A549 treated with dexamethasone at 1 μM for 4 hours (cell line): ENCODE measurements around the gene APH1B. TPM values are rescaled to one million over a fixed set of nuclear protein-coding genes. Genes with fewer than 3 reads are reported as not detected.

Source experiments
- total RNA-seq: library from RNA; stranded (reverse); fragments of 200-300 nt; extraction: Qiagen RNA extraction; gene quantifications from 5 replicates; pipeline ENCODE4 v1.2.3, GENCODE V29; 2022

APH1B gene
- 20.0 to 24.8 TPM (median 21.4 TPM) in 5 replicates for total RNA-seq

DNA sequence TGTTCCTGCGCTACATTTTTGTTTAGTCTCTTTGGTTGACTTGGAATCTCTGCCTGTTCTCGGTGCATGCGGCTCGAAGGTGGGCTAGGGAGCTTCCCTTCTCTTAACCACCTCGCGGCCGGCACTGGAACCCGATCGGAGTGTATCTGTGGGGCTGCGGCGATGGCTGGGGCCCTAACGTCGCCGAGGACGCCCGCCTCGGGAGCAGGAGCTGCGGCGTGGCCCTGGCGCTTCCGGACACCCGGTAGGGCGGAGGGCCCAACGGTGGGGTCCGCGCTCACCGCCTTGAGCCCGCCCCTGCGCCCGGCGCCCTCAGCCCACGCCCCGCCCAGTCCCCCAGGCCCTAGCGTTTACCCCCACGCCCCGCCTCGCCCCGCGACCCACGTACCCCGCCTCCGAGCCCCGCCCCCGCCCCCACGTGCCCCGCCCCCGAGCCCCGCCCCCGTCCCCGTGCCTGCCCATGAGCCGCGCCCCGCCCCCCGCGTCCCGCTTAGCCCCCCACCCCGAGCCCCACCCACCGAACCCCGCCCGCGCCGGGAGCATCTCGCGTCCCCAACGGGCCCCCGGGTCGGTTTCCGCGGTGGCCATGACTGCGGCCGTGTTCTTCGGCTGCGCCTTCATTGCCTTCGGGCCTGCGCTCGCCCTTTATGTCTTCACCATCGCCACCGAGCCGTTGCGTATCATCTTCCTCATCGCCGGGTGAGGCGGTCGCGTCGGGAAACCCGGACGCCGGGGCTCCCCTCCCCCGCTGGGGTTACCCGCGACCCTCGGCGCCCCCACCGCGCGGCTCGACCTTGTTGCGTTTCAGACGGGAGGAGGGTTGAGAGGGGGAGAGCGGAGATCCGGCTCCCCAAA is at the start of gene APH1B:
Gene APH1B, plus strand, starts transcription at position 568 of the 855 bp plus-strand sequence. Its CDS starts 19 bp downstream, at position 587.

Other genes starting within 250 kb of the APH1B start
- 399 to 506 TPM (median 471 TPM) in 5 replicates for gene TPM1, start 234.9 kb upstream of the APH1B start, total RNA-seq
- 28.2 to 31.5 TPM (median 30.5 TPM) in 5 replicates for gene LACTB, start 155.7 kb upstream of the APH1B start, total RNA-seq
- gene RPS27L, start 120.1 kb upstream of the APH1B start, total RNA-seq: 317 to 454 TPM (median 344 TPM) in 5 replicates
- 11.3 to 18.4 TPM (median 17.1 TPM) in 5 replicates for gene RAB8B, start 88.0 kb upstream of the APH1B start, total RNA-seq
- 162 to 219 TPM (median 203 TPM) in 5 replicates for gene CA12, start 104.2 kb downstream of the APH1B start, total RNA-seq
- 39.9 to 48.4 TPM (median 41.9 TPM) in 5 replicates for gene USP3, start 227.0 kb downstream of the APH1B start, total RNA-seq